ENCODE measurements around the gene NKD1. TPM values are rescaled to one million over a fixed set of nuclear protein-coding genes. Genes with fewer than 3 reads are reported as not detected.

The NKD1 gene
- total RNA-seq, 1 experiment from 2014 or later = 11.4 TPM

DNA sequence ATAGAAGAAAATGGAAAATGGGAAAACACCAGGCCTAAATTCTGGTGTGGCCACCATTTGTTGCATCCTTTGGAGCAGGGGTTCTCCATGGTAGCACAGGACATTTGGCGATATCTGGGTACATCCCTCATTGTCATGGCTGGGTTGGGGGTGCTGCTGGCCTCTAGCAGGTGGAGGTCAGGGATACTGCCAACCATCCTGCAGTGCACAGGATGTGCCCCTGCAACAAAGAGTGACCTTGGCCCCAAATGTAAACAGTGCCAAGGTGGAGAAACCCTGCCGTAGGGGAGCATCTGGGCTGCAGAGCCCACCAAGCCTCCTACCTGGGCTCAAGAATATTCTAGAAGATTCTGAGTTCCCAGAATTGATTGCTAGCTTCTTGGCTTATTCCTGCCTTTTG is 27.5 kb downstream of the NKD1 start (continued):
- TF ChIP-seq, protein P1, sequence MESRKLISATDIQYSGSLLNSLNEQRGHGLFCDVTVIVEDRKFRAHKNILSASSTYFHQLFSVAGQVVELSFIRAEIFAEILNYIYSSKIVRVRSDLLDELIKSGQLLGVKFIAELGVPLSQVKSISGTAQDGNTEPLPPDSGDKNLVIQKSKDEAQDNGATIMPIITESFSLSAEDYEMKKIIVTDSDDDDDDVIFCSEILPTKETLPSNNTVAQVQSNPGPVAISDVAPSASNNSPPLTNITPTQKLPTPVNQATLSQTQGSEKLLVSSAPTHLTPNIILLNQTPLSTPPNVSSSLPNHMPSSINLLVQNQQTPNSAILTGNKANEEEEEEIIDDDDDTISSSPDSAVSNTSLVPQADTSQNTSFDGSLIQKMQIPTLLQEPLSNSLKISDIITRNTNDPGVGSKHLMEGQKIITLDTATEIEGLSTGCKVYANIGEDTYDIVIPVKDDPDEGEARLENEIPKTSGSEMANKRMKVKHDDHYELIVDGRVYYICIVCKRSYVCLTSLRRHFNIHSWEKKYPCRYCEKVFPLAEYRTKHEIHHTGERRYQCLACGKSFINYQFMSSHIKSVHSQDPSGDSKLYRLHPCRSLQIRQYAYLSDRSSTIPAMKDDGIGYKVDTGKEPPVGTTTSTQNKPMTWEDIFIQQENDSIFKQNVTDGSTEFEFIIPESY (IDR thresholded peaks at IDR 0.05; ENCODE audit: extremely low read depth, insufficient replicate concordance, low read length) = no peak
- TF ChIP-seq TCF7L2 (IDR thresholded peaks at IDR 0.05; ENCODE audit: borderline replicate concordance, extremely low read depth, insufficient read depth, insufficient read length) = no peak
- TF ChIP-seq EGR1 (IDR thresholded peaks at IDR 0.05; ENCODE audit: low read depth) = no peak
- TF ChIP-seq SP1 (IDR thresholded peaks at IDR 0.05; ENCODE audit: low read depth) = no peak
- TF ChIP-seq JUND (IDR thresholded peaks at IDR 0.05) = no peak
- no peak for TF ChIP-seq FOSL1 (IDR thresholded peaks at IDR 0.05; ENCODE audit: low read depth)
- TF ChIP-seq CBX3 (IDR thresholded peaks at IDR 0.05; ENCODE audit: low read depth) = no peak
- TF ChIP-seq EZH2 (IDR thresholded peaks at IDR 0.05) = no peak
- TF ChIP-seq, protein P2, sequence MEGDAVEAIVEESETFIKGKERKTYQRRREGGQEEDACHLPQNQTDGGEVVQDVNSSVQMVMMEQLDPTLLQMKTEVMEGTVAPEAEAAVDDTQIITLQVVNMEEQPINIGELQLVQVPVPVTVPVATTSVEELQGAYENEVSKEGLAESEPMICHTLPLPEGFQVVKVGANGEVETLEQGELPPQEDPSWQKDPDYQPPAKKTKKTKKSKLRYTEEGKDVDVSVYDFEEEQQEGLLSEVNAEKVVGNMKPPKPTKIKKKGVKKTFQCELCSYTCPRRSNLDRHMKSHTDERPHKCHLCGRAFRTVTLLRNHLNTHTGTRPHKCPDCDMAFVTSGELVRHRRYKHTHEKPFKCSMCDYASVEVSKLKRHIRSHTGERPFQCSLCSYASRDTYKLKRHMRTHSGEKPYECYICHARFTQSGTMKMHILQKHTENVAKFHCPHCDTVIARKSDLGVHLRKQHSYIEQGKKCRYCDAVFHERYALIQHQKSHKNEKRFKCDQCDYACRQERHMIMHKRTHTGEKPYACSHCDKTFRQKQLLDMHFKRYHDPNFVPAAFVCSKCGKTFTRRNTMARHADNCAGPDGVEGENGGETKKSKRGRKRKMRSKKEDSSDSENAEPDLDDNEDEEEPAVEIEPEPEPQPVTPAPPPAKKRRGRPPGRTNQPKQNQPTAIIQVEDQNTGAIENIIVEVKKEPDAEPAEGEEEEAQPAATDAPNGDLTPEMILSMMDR (IDR thresholded peaks at IDR 0.05 in 2 of 3, conservative IDR thresholded peaks at IDR 0.05 in 1 of 3; ENCODE audit: borderline replicate concordance in 1 of 3, insufficient read depth in 1 of 3, low read depth in 2 of 3, low read length in 2 of 3) = no peak

DNA sequence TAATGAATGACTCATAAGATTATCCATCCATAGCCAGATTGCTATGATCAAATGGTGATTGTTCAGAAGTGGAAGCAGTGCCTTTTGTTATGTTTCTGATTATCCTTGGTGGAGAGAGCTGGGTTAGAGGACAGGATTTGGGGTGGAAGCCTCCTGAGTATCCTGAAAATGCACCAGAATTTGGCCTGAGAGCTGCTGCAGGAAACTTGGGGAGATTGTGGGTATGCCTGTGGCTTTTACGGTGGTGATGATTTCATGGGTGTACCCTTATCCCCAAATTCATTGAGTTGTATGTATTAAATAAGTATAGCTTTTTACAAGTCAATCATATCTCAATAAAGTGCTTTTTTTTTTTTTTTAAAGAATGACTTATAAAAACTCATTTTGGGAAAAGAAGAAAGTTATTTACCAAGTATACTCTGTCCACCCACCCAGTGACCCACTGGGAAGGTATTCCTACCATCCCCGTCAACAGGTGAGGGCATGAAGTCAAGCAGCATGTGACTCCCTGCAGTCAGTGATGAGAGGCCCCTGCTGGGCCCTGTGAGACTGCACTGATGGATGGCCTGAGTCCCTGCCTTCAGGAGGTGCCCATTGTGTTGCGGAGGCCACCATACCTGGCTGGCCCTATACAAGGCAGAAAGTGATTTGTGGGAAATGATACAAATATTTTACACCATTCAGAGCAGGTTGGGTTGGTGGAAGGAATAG is 28.4 kb downstream of the NKD1 start:
- ChIA-PET CTCF (no interaction called here), POLR2A (no interaction called here), RAD21 (ENCODE audit: low non-redundant PET in 1 of 2, low total read pairs in 2 of 2, uncharacterized antibody in 2 of 2, unreplicated experiment in 2 of 2) (no interaction called here)
- no peaks in the 10 kb centered on the region for H3K9me2 ChIP-seq (ENCODE audit: insufficient read depth)
- ATAC-seq (no peak), DNase-seq (ENCODE audit: low read depth, low spot score) (no peak)
- H3K27me3 ChIP-seq (ENCODE audit: insufficient read depth, low read length) = no peaks in the 10 kb centered on the region
- H3K4me3 ChIP-seq (replicated peaks in 1 of 2; ENCODE audit: low read depth in 1 of 2, low read length in 2 of 2) = no peak overlapping the region
- no peak overlapping the region for H3K4me2 ChIP-seq (ENCODE audit: low read length)
- intact Hi-C loops (cut with micrococcal nuclease) = no loop called here
- H3K4me1 ChIP-seq (ENCODE audit: control insufficient read depth in 1 of 2, insufficient read depth in 2 of 2, low read length in 2 of 2) = no peaks in the 10 kb centered on the region
- no peak overlapping the region for H3K9ac ChIP-seq (ENCODE audit: low read length)
- no peaks in the 10 kb centered on the region for H3K36me3 ChIP-seq (ENCODE audit: control insufficient read depth in 1 of 2, insufficient read depth in 2 of 2, low read length in 2 of 2)
- H4K20me1 ChIP-seq (ENCODE audit: insufficient read depth) = no peaks in the 10 kb centered on the region
- no peaks in the 10 kb centered on the region for H3K9me3 ChIP-seq (ENCODE audit: control insufficient read depth in 1 of 2, insufficient read depth in 1 of 2, low read depth in 1 of 2, low read length in 2 of 2)
- H3K27ac ChIP-seq (ENCODE audit: low read depth, low read length) = no peak overlapping the region
- no peak overlapping the region for H2AFZ ChIP-seq (ENCODE audit: low read depth, low read length, poor library complexity, severe bottlenecking)
- BruUV-seq (replicated peaks) = no TSS peak
- H3K79me2 ChIP-seq (ENCODE audit: insufficient read depth, low read length) = no peaks in the 10 kb centered on the region
- TF ChIP-seq CBX3 (IDR thresholded peaks at IDR 0.05; ENCODE audit: low read depth) (no peak), EGR1 (IDR thresholded peaks at IDR 0.05; ENCODE audit: low read depth) (no peak), FOSL1 (IDR thresholded peaks at IDR 0.05; ENCODE audit: low read depth) (no peak), ZFX (IDR thresholded peaks at IDR 0.05) (no peak), SP1 (IDR thresholded peaks at IDR 0.05; ENCODE audit: low read depth) (no peak), CEBPB (IDR thresholded peaks at IDR 0.05; ENCODE audit: low read depth) (no peak), ELF1 (IDR thresholded peaks at IDR 0.05; ENCODE audit: borderline replicate concordance, low read depth) (no peak), POLR2AphosphoS5 (IDR thresholded peaks at IDR 0.05; ENCODE audit: low read depth, low read length) (no peak), SRF (IDR thresholded peaks at IDR 0.05; ENCODE audit: low read depth) (no peak), ZNF274 (IDR thresholded peaks at IDR 0.05; ENCODE audit: low read depth, low read length) (no peak)
- TF ChIP-seq, protein P3, sequence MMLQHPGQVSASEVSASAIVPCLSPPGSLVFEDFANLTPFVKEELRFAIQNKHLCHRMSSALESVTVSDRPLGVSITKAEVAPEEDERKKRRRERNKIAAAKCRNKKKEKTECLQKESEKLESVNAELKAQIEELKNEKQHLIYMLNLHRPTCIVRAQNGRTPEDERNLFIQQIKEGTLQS (IDR thresholded peaks at IDR 0.05) = no peak
- TF ChIP-seq, protein P2 (IDR thresholded peaks at IDR 0.05 in 2 of 3, conservative IDR thresholded peaks at IDR 0.05 in 1 of 3; ENCODE audit: borderline replicate concordance in 1 of 3, insufficient read depth in 1 of 3, low read depth in 2 of 3, low read length in 2 of 3) = no peak
